ENCODE results near the gene STK4. TPM values are rescaled to one million over a fixed set of nuclear protein-coding genes. Genes with fewer than 3 reads are reported as not detected.

Gene STK4
- polyA plus RNA-seq, 3 donors = 15.6 to 17.5 (median 17.0) TPM

DNA sequence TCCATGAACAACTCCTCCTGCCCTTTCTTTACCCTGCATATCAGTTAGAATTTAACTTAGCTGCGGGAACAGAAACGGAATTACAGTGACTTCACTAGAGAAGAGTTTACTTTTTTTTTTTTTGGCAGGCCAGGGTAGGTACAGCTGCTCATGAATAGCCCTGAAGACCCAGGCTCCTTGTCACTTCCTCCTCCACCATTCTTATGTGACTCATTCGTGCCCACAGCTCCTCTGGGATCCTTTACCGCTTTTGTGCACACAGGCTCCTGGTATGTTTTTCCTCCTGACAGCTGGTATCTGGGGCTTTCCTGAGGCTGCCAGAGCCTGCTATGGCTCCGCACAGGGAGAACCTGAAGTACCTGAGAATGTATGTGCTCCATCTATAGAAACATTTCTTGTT, 138.5 kb downstream of the STK4 start:
- no peak for DNase-seq (ENCODE audit: low read depth in 3 of 3, low spot score in 2 of 3)

- no peak for DNase-seq (ENCODE audit: low read depth in 3 of 3, low spot score in 2 of 3)
These were observed 139.0 kb downstream of the STK4 start for GRCh38 chr20:45105317-45105716.

DNA sequence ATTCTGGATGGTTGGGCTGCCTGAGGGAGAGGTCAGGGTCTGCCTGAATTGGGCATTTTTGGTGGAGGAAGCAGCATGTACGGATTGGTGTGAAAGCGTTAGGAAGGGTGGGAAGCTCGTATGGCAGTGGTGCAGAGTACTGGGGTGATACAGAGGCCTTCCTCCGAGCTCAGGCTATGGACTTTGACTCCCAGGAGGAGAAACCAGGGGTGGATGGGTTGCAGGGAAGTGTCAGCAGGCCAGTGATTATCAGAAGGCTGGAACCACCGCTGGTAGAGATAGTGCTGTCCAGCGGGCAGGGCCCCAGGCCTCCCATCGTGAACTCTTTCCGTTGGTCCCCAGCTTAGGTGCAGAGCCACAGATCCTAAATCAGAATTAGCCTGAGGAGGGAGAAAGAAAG, 143.3 kb downstream of the STK4 start:
- DNase-seq (ENCODE audit: low read depth in 3 of 3, low spot score in 2 of 3) = no peak

DNA sequence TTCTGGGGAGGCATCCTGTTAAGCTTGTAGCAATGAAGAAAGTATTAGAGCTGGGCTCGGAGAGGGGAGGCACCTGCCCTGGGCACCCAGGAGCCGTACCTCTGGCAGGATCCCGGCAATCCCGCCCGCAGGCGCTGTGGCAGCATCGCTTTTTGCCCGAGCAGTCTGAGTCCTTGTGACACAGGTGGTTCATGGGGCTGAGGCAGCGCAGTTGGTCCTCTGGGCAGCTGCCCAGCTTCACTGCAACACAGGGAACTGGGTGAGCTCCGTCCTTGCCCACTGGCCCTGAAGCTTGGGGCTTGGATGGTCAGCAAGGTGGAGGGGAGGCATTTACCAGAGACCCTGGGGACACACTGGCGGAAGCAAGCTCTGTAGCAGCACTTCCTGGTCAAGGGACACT, 144.0 kb downstream of the STK4 start:
- DNase-seq (ENCODE audit: low read depth in 3 of 3, low spot score in 2 of 3) = no peak

GRCh38 chr20:45111285-45111684, 145.0 kb downstream of the STK4 start:
- DNase-seq (ENCODE audit: low read depth in 3 of 3, low spot score in 2 of 3) = no peak

GRCh38 chr20:45111799-45112471, 145.6 kb downstream of the STK4 start:
- DNase-seq (ENCODE audit: low read depth in 3 of 3, low spot score in 2 of 3) = no peak

DNA sequence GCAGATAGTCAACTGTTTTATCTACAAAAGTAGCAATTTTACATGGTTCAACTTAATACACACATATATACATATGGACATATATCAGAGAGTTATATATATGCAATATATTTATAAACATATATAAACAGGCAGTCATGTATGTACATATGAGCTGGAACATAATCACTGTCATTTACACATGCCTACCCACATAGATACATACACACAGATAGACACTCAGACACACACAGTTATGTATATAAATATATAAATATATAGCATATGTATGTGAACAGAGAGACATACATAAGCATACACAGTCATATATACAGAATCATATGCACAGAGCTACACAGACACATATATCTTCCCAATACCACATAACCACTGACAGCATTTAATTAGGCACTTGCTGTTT, 146.4 kb downstream of the STK4 start:
- DNase-seq (ENCODE audit: low read depth in 3 of 3, low spot score in 2 of 3) = no peak

DNA sequence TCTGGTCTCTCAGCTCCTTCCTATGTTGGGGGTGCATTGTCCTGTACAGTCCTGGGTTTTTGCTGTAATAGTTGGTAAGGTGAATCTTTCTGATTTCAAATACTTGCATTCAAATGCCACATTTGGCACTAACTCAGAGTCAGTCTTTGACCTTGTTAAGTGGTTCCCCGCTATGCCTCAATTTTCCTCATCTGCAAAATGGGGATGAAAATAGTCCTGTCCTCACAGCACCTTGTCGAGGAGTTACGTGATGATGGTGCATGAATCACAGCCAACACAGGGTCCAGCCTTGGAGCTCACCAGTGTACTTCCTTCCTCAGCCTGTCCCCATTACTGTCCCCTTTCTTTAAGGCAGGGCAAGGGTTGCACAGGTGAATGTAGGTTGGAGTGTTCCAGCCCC, 147.6 kb downstream of the STK4 start:
- DNase-seq (ENCODE audit: low read depth in 3 of 3, low spot score in 2 of 3) = no peak

GRCh38 chr20:45114465-45115385, 148.4 kb downstream of the STK4 start, which contains the start of gene WFDC5:
WFDC5 (minus strand) TSS chr20:45115174; CDS start chr20:45115083, 91 bp downstream.
- DNase-seq (ENCODE audit: low read depth in 3 of 3, low spot score in 2 of 3) = no peak

DNA sequence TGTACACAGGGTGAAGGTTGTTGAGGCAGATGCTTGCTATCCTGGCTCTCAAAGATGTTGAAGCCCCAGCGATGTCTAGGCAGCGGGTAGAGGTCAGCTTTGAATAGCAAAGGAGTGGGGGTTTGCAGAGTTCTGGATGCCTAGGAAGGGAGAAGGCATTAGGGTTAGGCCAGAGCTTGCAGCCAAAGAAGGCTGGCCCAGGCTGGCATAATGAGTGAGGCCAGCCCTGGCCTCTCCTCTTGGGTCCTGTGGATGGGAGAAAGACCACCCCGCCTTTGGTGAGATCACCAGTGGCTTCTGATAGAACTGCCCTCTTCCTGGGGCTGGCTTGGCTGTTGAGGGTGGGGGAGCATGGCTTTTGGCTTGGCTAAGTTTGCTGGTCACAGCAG, 149.1 kb downstream of the STK4 start:
- no peak for DNase-seq (ENCODE audit: low read depth in 3 of 3, low spot score in 2 of 3)

DNA sequence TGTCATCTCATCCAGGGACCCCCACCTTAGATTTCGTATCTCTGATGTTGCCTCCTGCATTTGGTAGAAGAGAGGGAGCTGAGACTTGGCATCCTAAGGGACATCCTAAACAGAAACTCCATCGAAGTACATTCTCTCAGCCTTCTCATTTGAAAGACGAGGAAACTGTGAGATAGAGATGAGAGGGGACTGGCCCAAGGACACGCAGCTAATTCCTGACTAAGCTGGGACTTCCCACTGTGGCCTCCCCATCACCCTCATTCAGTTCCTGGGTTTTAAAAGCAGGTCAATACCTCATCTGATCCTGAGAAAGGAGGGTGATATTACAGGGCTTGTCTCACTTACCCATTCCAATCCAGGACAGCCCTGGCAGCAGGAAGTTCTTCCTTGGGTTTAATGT, 149.5 kb downstream of the STK4 start:
- DNase-seq (ENCODE audit: low read depth in 3 of 3, low spot score in 2 of 3) = no peak

DNA sequence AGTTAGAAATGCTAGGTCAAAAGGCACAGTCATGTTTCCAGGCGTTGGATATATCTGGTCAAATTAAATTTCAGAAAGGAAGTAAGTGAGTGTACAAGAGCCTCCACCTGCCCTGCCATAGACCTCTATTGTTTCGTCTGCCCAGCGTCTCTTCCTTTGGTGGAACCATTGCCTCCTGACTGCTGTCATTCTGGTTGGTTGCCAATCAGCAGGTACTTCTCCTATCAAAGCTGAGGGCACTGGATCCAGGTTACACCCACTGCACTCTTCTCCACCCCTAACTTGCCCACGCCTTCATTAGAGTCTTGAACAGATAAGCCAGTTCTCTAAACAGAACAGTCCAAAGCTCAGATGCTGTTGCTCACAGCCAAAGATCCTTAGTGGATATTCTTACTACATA, 151.3 kb downstream of the STK4 start:
- DNase-seq (ENCODE audit: low read depth in 3 of 3, low spot score in 2 of 3) = no peak

GRCh38 chr20:45118028-45118427, 151.7 kb downstream of the STK4 start:
- no peak for DNase-seq (ENCODE audit: low read depth in 3 of 3, low spot score in 2 of 3)

- DNase-seq (ENCODE audit: low read depth in 3 of 3, low spot score in 2 of 3) = no peak
These were observed 153.4 kb downstream of the STK4 start for GRCh38 chr20:45119556-45120266.

DNA sequence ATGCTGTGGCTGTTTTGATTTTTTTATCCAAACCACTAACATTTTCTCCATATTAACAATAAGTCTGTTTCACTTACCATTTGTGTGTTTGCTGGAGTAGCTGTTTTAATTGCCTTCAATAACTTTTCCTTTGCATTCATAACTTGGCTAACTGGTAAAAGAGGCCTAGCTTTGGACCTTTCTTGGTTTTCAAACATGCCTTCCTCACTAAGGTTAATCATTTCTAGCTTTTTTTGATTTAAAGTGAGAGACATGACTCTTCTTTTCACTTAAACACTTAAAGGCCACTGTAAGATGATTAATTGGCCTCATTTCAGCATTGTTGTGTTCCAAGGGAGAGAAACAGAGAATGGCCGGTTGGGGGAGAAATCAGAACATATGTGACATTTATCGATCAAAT, 155.1 kb downstream of the STK4 start:
- no peak for DNase-seq (ENCODE audit: low read depth in 3 of 3, low spot score in 2 of 3)

DNA sequence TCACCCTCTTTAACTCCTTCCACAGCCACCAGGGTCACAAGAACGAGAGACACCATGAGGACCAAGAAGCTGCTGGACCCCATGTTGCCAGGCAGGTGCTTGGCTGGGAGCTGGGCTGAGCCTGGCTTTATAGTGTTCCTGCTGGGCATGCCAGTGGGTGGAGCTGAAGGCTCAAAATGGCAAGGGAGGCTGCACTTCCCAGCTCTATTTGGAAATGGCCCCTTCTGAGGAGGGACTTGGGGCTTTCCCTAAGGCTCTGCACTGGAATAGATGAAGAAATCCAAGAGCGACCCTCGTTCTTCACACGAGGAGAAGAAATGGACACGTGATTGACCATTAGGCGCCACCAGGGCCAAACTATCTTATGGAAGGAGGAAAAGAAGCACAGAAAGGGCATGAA, 158.1 kb downstream of the STK4 start, which contains the start of gene WFDC12:
Gene WFDC12 (minus strand): TSS at position 101 of the 400 bp plus-strand sequence. CDS start 18 bp downstream, at position 83.
- no peak for DNase-seq (ENCODE audit: low read depth in 3 of 3, low spot score in 2 of 3)

DNA sequence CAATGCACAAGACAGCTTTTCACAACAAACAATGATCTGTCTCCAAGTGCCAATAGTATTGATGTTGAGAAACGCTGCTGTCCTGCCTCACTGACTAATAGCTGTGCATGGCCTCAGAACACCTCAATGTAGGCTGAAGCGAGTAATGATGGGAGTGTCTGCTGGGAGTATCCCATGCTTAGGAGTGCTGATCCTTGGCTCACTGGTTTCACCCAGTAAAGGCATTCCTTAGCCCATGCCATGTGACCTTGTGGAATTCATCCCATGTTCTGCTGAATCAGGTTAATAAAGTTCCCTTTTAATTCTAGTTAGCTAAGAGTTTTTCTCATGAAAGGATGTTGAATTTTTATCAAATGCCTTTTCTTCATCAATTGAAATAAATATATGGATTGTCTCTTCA, 161.8 kb downstream of the STK4 start:
- DNase-seq (ENCODE audit: low read depth in 3 of 3, low spot score in 2 of 3) = peak in 1 of 3 donors; percentile 2

Measured in right renal cortex interstitium (tissue), 3 donors.